Lower lobe of right lung (tissue), 2 donors: ENCODE data around the gene LIN52. TPM values are rescaled to one million over a fixed set of nuclear protein-coding genes. Genes with fewer than 3 reads are reported as not detected.

ENCODE experiments used
- ATAC-seq, 2 donors: fragments of 200-7000 bp; cut with Tn5 transposase; one replicate each; pipeline ENCODE4 v1.9.1; 2020 to 2022; ENCODE audit warnings: mild to moderate bottlenecking in 2 of 2, moderate library complexity in 2 of 2
- DNase-seq: peaks from one replicate; pipeline ENCODE4 v3.0.0-alpha.2; 2020
- H3K27ac ChIP-seq: fragments of 200-600 bp; one replicate; pipeline ENCODE4 v1.8.0; 2022
- H3K27me3 ChIP-seq: fragments of 200-600 bp; one replicate; pipeline ENCODE4 v1.8.0; 2022; ENCODE audit warnings: low read depth
- H3K36me3 ChIP-seq: fragments of 200-600 bp; one replicate; pipeline ENCODE4 v1.8.0; 2022; ENCODE audit warnings: mild to moderate bottlenecking
- H3K4me1 ChIP-seq: fragments of 200-600 bp; one replicate; pipeline ENCODE4 v1.8.0; 2022
- H3K4me3 ChIP-seq: fragments of 200-600 bp; one replicate; pipeline ENCODE4 v1.8.0; 2022; ENCODE audit warnings: mild to moderate bottlenecking
- H3K9me3 ChIP-seq: fragments of 200-600 bp; one replicate; pipeline ENCODE4 v1.8.0; 2022
- intact Hi-C: fragments of 100-400 bp; cut with DNase I; formaldehyde crosslinking; loops from one replicate; pipeline ENCODE4 v1.11.0; 2022
- long read RNA-seq: library from polyadenylated mRNA; unstranded; transcript quantifications from one replicate; pipeline ENCODE4 v2.0.0, GENCODE V29; 2021
- total RNA-seq: library from RNA; stranded (reverse); fragmentation: NEBNext Ultra II Directional; extraction: Animal tissue kit (Norgen Biotek cat#: 25700); gene quantifications from one replicate; pipeline ENCODE4 v1.2.1, GENCODE V29; 2021
- TF ChIP-seq, protein P1 (sequence below): fragments of 200-600 bp; IDR thresholded peaks from one replicate; pipeline ENCODE4 v1.8.0; 2022; ENCODE audit warnings: antibody characterized with exemption, mild to moderate bottlenecking
- donor health status: DM: no; HTN: yes; CAD: no; lungs with severe emphysema.

Gene LIN52, protein sequence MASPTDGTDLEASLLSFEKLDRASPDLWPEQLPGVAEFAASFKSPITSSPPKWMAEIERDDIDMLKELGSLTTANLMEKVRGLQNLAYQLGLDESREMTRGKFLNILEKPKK
- 7.9 TPM for total RNA-seq
- long read RNA-seq, transcript LIN52-205 (6 exons, 2,776 nt): major isoform, 15 of 32 reads
- long read RNA-seq, partial matches to known transcripts: 0 of 32 reads
- long read RNA-seq, other reads (novel, unspliced or antisense): 15 of 32 reads

DNA sequence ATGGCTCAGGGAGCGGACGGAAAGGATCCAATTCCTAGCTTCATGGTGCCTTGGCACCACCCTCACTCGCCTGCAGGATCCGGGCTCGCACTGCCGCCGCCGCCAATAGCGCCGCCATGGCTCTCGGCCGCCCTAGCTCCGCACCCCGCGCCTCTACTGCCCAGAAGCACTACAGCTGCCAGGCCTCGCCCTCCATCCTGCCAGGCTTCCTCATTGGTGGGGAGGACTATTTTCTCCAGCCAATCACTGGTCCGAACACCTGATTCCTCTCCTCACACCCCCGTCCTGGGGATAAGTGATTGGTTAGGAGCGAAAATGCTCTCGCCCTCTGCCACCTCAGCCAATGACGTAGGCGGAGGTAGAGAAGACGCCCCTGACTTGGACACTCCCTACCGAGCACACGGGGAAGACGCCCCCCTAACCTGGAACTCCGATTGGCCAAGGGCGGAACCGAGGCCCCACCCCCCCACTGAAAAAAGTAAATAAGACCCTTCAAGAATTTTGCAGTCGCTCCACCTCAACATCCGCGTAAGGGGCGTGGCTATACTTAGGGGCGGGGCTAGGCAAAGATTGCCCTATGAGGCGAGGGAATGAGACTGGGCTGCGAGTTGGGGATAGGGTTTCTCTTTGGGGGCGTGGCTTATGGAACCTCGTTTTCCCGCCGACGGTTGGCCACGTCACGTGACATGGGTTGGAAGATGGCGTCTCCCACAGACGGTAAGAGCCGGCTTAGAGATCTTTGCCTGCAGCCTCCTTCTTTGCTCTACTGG is at the start of gene LIN52, which contains the start of gene ALDH6A1:
TSS of gene LIN52 (plus strand) at position 680 of the 770 bp plus-strand sequence. CDS start at position 699, 19 bp downstream.
TSS of gene ALDH6A1 (minus strand) at position 177 of the 770 bp plus-strand sequence. CDS start at position 118, 59 bp downstream.
- peak; percentile 98 for ATAC-seq
- Histone ChIP-seq H3K4me3 (peak within 1 kb of the TSS; percentile 92), H3K27me3 (no peaks in the 10 kb centered on the region), H3K9me3 (no peaks in the 10 kb centered on the region), H3K27ac (peak within 1 kb of the TSS; percentile 86), H3K36me3 (no peaks in the 10 kb centered on the region), H3K4me1 (peaks cover 34% of the 10 kb centered on the region)
- intact Hi-C loops: no loop called here
- TF ChIP-seq, protein P1, sequence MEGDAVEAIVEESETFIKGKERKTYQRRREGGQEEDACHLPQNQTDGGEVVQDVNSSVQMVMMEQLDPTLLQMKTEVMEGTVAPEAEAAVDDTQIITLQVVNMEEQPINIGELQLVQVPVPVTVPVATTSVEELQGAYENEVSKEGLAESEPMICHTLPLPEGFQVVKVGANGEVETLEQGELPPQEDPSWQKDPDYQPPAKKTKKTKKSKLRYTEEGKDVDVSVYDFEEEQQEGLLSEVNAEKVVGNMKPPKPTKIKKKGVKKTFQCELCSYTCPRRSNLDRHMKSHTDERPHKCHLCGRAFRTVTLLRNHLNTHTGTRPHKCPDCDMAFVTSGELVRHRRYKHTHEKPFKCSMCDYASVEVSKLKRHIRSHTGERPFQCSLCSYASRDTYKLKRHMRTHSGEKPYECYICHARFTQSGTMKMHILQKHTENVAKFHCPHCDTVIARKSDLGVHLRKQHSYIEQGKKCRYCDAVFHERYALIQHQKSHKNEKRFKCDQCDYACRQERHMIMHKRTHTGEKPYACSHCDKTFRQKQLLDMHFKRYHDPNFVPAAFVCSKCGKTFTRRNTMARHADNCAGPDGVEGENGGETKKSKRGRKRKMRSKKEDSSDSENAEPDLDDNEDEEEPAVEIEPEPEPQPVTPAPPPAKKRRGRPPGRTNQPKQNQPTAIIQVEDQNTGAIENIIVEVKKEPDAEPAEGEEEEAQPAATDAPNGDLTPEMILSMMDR: no peak
- DNase-seq: peak; percentile 99

GRCh38 chr14:74035556-74035955 is 49.2 kb upstream of the LIN52 start:
- no peaks in the 10 kb centered on the region for H3K9me3 ChIP-seq
- no peak overlapping the region for H3K4me3 ChIP-seq
- DNase-seq: no peak
- intact Hi-C loops: no loop called here
- TF ChIP-seq, protein P1: no peak
- ATAC-seq: no peak
- H3K4me1 ChIP-seq: no peaks in the 10 kb centered on the region
- H3K27ac ChIP-seq: no peak overlapping the region
- H3K36me3 ChIP-seq: no peaks in the 10 kb centered on the region
- H3K27me3 ChIP-seq: no peaks in the 10 kb centered on the region

DNA sequence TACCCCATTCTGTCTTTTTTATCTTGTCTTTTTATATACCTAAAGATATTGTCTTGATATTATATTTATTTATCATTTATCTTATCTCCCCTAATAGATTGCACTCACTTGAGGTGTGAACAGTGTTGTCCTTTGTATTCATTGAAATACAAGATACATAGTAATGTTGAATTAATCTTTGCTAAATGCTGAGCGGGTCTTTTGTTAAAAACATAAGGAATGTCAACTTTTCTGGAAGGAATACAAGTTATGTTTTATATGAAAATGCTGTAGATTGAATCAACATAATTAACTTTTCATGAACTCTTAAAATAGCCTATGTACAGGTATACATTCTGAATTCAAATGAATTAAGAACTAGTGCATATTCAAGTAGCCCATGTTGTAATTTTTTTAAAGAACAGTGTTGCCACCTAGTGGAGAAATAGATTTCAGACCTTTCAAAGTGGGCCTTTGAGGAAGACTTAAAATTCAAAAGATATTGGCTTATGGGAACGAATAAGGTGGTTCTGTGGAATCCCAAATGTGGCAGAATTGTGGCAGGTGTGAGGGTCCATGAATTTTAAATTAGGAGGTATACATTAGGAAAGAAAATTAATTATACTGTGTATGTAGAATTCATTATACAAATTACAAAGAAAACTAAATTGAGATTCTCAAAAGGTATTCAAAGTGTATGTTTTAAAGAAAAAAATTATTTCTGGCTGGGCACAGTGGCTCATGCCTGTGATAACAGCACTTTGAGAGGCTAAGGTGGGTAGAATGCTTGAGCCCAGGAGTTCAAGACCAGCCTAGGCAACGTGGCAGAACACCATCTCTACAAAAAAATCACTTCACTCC is 46.5 kb upstream of the LIN52 start:
- no peak overlapping the region for H3K4me3 ChIP-seq
- DNase-seq (no peak), ATAC-seq (peak in 1 of 2 donors; percentile 48)
- H3K36me3 ChIP-seq: no peaks in the 10 kb centered on the region
- no peak overlapping the region for H3K27ac ChIP-seq
- no peaks in the 10 kb centered on the region for H3K9me3 ChIP-seq
- intact Hi-C loops: no loop called here
- TF ChIP-seq, protein P1: peak; percentile 74
- H3K27me3 ChIP-seq: no peaks in the 10 kb centered on the region
- H3K4me1 ChIP-seq: no peaks in the 10 kb centered on the region

DNA sequence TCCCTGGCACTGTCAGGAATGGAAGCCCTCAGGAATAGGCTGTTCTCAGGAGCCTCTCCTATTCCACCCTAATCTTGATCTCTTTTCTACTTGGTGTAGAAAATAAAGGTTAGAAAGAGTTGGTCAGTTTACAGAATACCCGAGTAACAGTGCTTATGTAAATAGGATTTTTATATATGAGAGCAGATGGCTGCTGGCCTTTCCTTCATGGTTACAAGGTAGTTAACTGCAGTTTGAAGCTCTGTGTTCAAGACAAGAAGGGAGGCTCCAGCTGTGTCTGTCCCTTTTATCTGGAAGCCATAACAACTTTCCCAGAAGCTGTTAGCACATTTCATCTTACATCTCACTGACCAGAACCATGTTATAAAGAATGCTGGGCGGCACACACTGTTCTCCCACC is 42.5 kb upstream of the LIN52 start:
- intact Hi-C loops: no loop called here
- ATAC-seq: no peak
- no peaks in the 10 kb centered on the region for H3K4me1 ChIP-seq

DNA sequence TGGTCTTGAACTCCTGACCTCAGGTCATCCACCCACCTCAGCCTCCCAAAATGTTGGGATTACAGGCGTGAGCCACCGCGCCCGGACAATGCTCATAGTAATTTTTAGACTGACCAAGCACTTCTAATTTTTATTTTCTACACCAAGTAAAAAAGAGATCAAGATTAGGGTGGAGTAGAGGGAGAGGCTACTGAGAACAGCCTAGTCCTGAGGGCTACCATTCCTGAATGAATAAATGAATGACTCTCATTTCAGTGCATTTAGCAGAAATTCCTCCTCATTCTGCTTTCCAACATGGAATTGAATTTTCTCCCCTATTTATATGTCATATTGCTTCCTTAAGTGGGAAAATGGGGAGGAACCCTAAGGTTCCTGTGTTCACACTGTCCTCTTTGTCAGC is 39.2 kb upstream of the LIN52 start:
- Histone ChIP-seq H3K27ac (no peak overlapping the region), H3K36me3 (no peaks in the 10 kb centered on the region), H3K9me3 (no peaks in the 10 kb centered on the region), H3K4me3 (no peak overlapping the region), H3K27me3 (no peaks in the 10 kb centered on the region), H3K4me1 (no peaks in the 10 kb centered on the region)
- no peak for DNase-seq
- intact Hi-C loops: no loop called here
- TF ChIP-seq, protein P1: no peak
- ATAC-seq: no peak

More for the DNA sequence above, 42.5 kb upstream of the LIN52 start:
- DNase-seq: no peak
- Histone ChIP-seq H3K4me3 (no peak overlapping the region), H3K36me3 (no peaks in the 10 kb centered on the region), H3K9me3 (no peaks in the 10 kb centered on the region), H3K27ac (no peak overlapping the region), H3K27me3 (no peaks in the 10 kb centered on the region)
- TF ChIP-seq, protein P1: no peak
